ENCODE measurements around the gene TTC23. TPM values are rescaled to one million over a fixed set of nuclear protein-coding genes. Genes with fewer than 3 reads are reported as not detected.
A peak's percentile ranks its signal among the peaks of the same experiment; 100 is the strongest.
"Not testable (repeated sequence)": the region's sequence is repeated elsewhere in the genome, so short reads cannot be mapped to it uniquely, and the experiment has no call there.

TTC23 gene
- total RNA-seq, 1 donor = 21.7 TPM

GRCh38 chr15:99197856-99198255 is 51.5 kb downstream of the TTC23 start:
- no peaks in the 10 kb centered on the region for H3K4me1 ChIP-seq (ENCODE audit: insufficient read depth, low read length)
- no peaks in the 10 kb centered on the region for H3K79me2 ChIP-seq (ENCODE audit: insufficient read depth, low read length)
- no peak overlapping the region for H3K4me2 ChIP-seq (ENCODE audit: insufficient read depth, low read length)
- H2AFZ ChIP-seq (ENCODE audit: low read length) = no peak overlapping the region
- no peak overlapping the region for H3K27ac ChIP-seq (ENCODE audit: low read depth, low read length)
- no peaks in the 10 kb centered on the region for H3K27me3 ChIP-seq (ENCODE audit: insufficient read depth, low read length)
- H3K9me3 ChIP-seq (ENCODE audit: low read depth, low read length) = no peaks in the 10 kb centered on the region
- H3K36me3 ChIP-seq (ENCODE audit: insufficient read depth, low read length) = peaks cover 6% of the 10 kb centered on the region
- no peak for DNase-seq (ENCODE audit: insufficient read length, low spot score, missing footprints)
- TF ChIP-seq, protein P1, sequence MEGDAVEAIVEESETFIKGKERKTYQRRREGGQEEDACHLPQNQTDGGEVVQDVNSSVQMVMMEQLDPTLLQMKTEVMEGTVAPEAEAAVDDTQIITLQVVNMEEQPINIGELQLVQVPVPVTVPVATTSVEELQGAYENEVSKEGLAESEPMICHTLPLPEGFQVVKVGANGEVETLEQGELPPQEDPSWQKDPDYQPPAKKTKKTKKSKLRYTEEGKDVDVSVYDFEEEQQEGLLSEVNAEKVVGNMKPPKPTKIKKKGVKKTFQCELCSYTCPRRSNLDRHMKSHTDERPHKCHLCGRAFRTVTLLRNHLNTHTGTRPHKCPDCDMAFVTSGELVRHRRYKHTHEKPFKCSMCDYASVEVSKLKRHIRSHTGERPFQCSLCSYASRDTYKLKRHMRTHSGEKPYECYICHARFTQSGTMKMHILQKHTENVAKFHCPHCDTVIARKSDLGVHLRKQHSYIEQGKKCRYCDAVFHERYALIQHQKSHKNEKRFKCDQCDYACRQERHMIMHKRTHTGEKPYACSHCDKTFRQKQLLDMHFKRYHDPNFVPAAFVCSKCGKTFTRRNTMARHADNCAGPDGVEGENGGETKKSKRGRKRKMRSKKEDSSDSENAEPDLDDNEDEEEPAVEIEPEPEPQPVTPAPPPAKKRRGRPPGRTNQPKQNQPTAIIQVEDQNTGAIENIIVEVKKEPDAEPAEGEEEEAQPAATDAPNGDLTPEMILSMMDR (IDR thresholded peaks at IDR 0.05; ENCODE audit: extremely low read depth, low read depth, low read length) = no peak
- H3K4me3 ChIP-seq (ENCODE audit: insufficient read depth, low read length) = no peak overlapping the region
- H4K20me1 ChIP-seq (ENCODE audit: insufficient read depth, low read length) = no peaks in the 10 kb centered on the region

DNA sequence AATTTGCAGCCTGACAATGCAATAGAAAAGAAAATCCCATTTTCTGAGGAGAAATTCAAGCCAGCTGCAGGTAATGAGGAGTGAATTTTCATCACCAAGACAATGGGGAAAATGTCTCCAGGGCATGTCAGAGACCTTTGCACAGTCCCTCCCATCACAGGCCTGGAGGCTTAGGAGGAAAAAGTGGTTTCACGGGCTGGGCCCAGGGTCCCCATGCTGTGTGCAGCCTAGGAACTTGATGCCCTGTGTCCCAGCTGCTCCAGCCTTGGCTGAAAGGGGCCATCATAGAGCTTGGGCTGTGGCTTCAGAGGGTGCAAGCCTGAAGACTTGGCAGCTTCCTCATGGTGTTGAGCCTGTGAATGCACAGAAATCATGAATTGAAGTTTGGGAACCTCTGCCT is 57.2 kb downstream of the TTC23 start:
- H3K36me3 ChIP-seq (ENCODE audit: insufficient read depth, low read length); H3K4me1 ChIP-seq (ENCODE audit: insufficient read depth, low read length); H3K9me3 ChIP-seq (ENCODE audit: low read depth, low read length); H4K20me1 ChIP-seq (ENCODE audit: insufficient read depth, low read length); H2AFZ ChIP-seq (ENCODE audit: low read length); H3K4me2 ChIP-seq (ENCODE audit: insufficient read depth, low read length); H3K27me3 ChIP-seq (ENCODE audit: insufficient read depth, low read length); DNase-seq (ENCODE audit: insufficient read length, low spot score, missing footprints); H3K4me3 ChIP-seq (ENCODE audit: insufficient read depth, low read length); H3K79me2 ChIP-seq (ENCODE audit: insufficient read depth, low read length); H3K27ac ChIP-seq (ENCODE audit: low read depth, low read length): not testable (repeated sequence)

- TF ChIP-seq, protein P1 (IDR thresholded peaks at IDR 0.05; ENCODE audit: extremely low read depth, low read depth, low read length) = no peak
- Histone ChIP-seq H3K4me1 (ENCODE audit: insufficient read depth, low read length) (no peaks in the 10 kb centered on the region), H2AFZ (ENCODE audit: low read length) (no peak overlapping the region), H4K20me1 (ENCODE audit: insufficient read depth, low read length) (no peaks in the 10 kb centered on the region), H3K27ac (ENCODE audit: low read depth, low read length) (peak overlapping the region; percentile 43), H3K4me2 (ENCODE audit: insufficient read depth, low read length) (no peak overlapping the region), H3K4me3 (ENCODE audit: insufficient read depth, low read length) (no peak overlapping the region), H3K36me3 (ENCODE audit: insufficient read depth, low read length) (peaks cover 7% of the 10 kb centered on the region), H3K9me3 (ENCODE audit: low read depth, low read length) (no peaks in the 10 kb centered on the region), H3K27me3 (ENCODE audit: insufficient read depth, low read length) (no peaks in the 10 kb centered on the region), H3K79me2 (ENCODE audit: insufficient read depth, low read length) (no peaks in the 10 kb centered on the region)
- no peak for DNase-seq (ENCODE audit: insufficient read length, low spot score, missing footprints)
These were observed 61.4 kb downstream of the TTC23 start for GRCh38 chr15:99187936-99188335.

DNA sequence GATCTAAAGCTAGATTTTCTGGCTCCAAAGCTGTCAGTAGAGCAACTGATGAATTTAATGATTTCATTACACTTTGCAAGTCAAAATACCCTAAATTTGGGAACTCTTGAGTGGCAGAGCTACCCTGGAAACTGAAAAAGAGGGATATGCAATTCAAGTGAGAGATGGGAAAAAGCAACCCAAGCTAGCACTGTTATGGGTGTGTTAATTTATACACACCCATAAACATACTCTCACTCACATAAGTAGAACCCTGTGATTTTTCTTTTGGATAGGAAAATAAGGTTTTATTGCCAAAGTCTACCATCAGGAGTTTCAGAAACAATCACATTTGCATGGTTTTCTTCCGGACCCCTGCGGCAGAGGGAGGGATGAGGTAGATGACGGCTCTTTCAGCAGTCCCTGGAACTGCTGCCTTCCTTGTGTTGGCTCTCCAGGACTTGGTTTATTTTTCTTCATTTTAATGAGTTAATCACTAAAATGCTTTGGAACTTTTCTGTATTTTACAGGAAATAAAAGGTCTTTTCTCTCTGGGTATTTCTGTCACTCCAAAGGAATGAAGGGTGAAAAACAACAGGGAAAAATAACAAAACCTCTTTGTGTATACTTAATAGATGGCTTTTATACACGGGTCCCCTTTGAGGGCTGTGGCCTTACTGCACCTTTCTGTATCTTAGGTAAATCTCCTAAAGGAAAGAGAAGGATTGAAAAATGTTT is 63.8 kb downstream of the TTC23 start:
- Histone ChIP-seq H3K27me3 (ENCODE audit: insufficient read depth, low read length) (no peaks in the 10 kb centered on the region), H2AFZ (ENCODE audit: low read length) (no peak overlapping the region), H3K79me2 (ENCODE audit: insufficient read depth, low read length) (no peaks in the 10 kb centered on the region), H4K20me1 (ENCODE audit: insufficient read depth, low read length) (no peaks in the 10 kb centered on the region), H3K27ac (ENCODE audit: low read depth, low read length) (no peak overlapping the region), H3K9me3 (ENCODE audit: low read depth, low read length) (no peaks in the 10 kb centered on the region), H3K36me3 (ENCODE audit: insufficient read depth, low read length) (no peaks in the 10 kb centered on the region), H3K4me2 (ENCODE audit: insufficient read depth, low read length) (no peak overlapping the region), H3K4me1 (ENCODE audit: insufficient read depth, low read length) (no peaks in the 10 kb centered on the region), H3K4me3 (ENCODE audit: insufficient read depth, low read length) (no peak overlapping the region)
- TF ChIP-seq, protein P1 (IDR thresholded peaks at IDR 0.05; ENCODE audit: extremely low read depth, low read depth, low read length) = no peak
- DNase-seq (ENCODE audit: insufficient read length, low spot score, missing footprints) = peak; percentile 31

Data from osteoblast (primary cell).